Mesothelial cell of epicardium (in vitro differentiated cells): Measurements from ENCODE around the gene PRDM2. TPM values are rescaled to one million over a fixed set of nuclear protein-coding genes. Genes with fewer than 3 reads are reported as not detected.

Experiments used
- DNase-seq, 2 experiments: peaks; one replicate each; pipeline ENCODE4 v3.0.0; 2021; ENCODE audit warnings: low spot score in 2 of 2; ENCODE audit not compliant: unreplicated experiment in 2 of 2
- H3K27ac Mint-ChIP-seq: 2 replicates; pipeline ENCODE4 v1.8.0; 2021; ENCODE audit warnings: mixed read lengths
- H3K27me3 Mint-ChIP-seq: 2 replicates; pipeline ENCODE4 v1.8.0; 2021; ENCODE audit warnings: low read depth, mixed read lengths
- H3K36me3 Mint-ChIP-seq: 2 replicates; pipeline ENCODE4 v1.8.0; 2021; ENCODE audit warnings: mixed read lengths
- H3K4me1 Mint-ChIP-seq: 2 replicates; pipeline ENCODE4 v1.8.0; 2021; ENCODE audit warnings: mixed read lengths
- H3K4me3 Mint-ChIP-seq: 2 replicates; pipeline ENCODE4 v1.8.0; 2021; ENCODE audit warnings: mild to moderate bottlenecking, moderate library complexity, mixed read lengths
- H3K9me3 Mint-ChIP-seq: 2 replicates; pipeline ENCODE4 v1.8.0; 2021; ENCODE audit warnings: mixed read lengths
- total RNA-seq: library from RNA; stranded (reverse); gene quantifications from 3 replicates; pipeline ENCODE4 v1.2.1, GENCODE V29; 2021
- TF ChIP-seq, protein P1 (sequence below): fragments of 200-600 bp; sonication (generic); IDR thresholded peaks from one replicate; pipeline ENCODE4 v1.5.0; 2021; ENCODE audit warnings: antibody characterized with exemption; ENCODE audit not compliant: unreplicated experiment

PRDM2 gene
- total RNA-seq, 1 donor from 2014 or later, result 61.6 TPM

DNA sequence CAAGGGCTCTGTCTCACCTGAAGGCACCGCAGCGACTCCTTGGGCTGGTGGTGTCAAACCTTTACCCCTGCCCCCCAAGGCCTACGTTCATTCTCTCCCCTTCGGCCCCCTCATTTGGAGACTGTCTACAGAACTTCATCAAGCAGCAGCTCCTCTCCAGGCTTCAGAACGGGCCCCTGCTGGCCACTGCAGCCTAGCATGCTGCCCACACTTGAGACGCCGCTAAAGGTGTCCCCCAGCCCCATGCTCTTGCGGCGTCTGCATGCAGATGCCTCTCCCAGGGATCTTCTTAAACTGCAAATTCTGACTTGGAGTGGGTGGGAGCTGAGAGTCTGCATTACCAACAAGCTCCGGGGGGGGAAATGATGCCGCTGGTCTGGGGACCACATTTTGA lies 104.2 kb downstream of the PRDM2 start:
- no peaks in the 10 kb centered on the region for H3K9me3 Mint-ChIP-seq
- no peaks in the 10 kb centered on the region for H3K36me3 Mint-ChIP-seq
- H3K27ac Mint-ChIP-seq, result no peak overlapping the region
- peaks cover 15% of the 10 kb centered on the region for H3K4me1 Mint-ChIP-seq
- H3K27me3 Mint-ChIP-seq, result no peaks in the 10 kb centered on the region
- DNase-seq, result no peak
- H3K4me3 Mint-ChIP-seq, result no peak overlapping the region
- TF ChIP-seq, protein P1, sequence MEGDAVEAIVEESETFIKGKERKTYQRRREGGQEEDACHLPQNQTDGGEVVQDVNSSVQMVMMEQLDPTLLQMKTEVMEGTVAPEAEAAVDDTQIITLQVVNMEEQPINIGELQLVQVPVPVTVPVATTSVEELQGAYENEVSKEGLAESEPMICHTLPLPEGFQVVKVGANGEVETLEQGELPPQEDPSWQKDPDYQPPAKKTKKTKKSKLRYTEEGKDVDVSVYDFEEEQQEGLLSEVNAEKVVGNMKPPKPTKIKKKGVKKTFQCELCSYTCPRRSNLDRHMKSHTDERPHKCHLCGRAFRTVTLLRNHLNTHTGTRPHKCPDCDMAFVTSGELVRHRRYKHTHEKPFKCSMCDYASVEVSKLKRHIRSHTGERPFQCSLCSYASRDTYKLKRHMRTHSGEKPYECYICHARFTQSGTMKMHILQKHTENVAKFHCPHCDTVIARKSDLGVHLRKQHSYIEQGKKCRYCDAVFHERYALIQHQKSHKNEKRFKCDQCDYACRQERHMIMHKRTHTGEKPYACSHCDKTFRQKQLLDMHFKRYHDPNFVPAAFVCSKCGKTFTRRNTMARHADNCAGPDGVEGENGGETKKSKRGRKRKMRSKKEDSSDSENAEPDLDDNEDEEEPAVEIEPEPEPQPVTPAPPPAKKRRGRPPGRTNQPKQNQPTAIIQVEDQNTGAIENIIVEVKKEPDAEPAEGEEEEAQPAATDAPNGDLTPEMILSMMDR, result no peak

DNA sequence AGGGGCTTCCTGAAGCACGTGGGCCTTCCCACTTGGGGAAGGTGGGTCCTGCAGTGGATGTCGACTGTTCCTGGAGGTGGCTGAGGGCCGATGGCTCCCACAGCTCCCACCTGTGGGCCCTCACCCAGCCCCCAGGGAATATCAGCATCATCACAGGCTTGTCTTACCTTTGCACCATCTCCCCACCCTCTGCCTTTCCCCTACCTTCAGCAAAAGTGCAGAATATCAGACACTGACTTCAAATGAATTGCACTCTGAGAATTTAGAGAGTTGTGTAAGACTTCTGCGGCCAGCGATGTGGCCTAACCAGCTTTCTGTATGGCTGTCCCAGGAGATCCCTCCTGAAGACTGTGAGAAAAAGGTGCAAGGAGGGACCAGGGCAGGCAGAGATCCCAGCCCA lies 105.4 kb downstream of the PRDM2 start:
- H3K9me3 Mint-ChIP-seq, result no peaks in the 10 kb centered on the region
- peaks cover 9% of the 10 kb centered on the region for H3K4me1 Mint-ChIP-seq
- H3K27me3 Mint-ChIP-seq, result no peaks in the 10 kb centered on the region
- TF ChIP-seq, protein P1, result no peak
- no peaks in the 10 kb centered on the region for H3K36me3 Mint-ChIP-seq
- no peak overlapping the region for H3K27ac Mint-ChIP-seq
- DNase-seq, result no peak
- H3K4me3 Mint-ChIP-seq, result no peak overlapping the region

DNA sequence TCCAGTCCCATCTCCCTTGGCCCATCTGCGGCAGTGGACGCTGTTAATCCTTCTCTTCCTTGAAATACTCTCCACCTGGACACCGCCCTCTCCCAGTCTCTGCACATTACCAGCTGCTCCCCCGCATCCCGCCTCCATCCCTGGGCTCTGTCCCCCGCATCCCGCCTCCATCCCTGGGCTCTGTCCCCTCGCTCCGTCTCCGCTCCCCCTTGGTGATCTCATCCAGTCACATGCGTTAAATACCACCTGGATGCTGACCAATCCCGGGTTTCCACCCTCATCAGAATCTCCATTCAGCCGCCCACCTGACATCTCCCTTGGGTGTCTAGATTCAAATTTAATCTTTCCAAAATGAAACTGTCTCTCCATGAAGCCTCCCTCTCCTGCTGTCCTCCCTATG lies 106.1 kb downstream of the PRDM2 start:
- H3K36me3 Mint-ChIP-seq, result no peaks in the 10 kb centered on the region
- no peaks in the 10 kb centered on the region for H3K9me3 Mint-ChIP-seq
- H3K27ac Mint-ChIP-seq, result no peak overlapping the region
- no peaks in the 10 kb centered on the region for H3K27me3 Mint-ChIP-seq
- no peak overlapping the region for H3K4me3 Mint-ChIP-seq
- peaks cover 8% of the 10 kb centered on the region for H3K4me1 Mint-ChIP-seq
- no peak for DNase-seq
- TF ChIP-seq, protein P1, result no peak

DNA sequence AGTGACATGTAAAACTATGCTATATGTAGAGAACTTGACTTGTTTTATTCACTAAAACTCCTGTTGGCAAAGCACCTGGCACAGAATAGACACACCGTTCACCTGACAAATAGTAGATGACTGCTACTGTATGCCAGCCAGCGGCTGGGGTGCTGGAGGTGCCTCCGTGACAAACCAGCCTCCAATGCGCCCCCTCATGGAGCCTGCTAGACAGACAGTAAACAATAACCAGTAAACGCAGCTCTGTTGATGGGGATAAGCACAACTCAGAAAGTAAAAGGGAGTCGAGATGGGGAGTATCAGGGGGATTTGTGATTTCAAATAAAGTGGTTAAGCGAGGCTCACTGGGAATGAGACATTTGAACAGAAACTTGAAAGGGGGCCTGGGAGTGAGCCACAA lies 107.2 kb downstream of the PRDM2 start:
- H3K36me3 Mint-ChIP-seq, result no peaks in the 10 kb centered on the region
- TF ChIP-seq, protein P1, result no peak
- H3K27ac Mint-ChIP-seq, result no peak overlapping the region
- H3K27me3 Mint-ChIP-seq, result no peaks in the 10 kb centered on the region
- no peaks in the 10 kb centered on the region for H3K4me1 Mint-ChIP-seq
- H3K9me3 Mint-ChIP-seq, result no peaks in the 10 kb centered on the region
- H3K4me3 Mint-ChIP-seq, result no peak overlapping the region
- DNase-seq, result no peak

DNA sequence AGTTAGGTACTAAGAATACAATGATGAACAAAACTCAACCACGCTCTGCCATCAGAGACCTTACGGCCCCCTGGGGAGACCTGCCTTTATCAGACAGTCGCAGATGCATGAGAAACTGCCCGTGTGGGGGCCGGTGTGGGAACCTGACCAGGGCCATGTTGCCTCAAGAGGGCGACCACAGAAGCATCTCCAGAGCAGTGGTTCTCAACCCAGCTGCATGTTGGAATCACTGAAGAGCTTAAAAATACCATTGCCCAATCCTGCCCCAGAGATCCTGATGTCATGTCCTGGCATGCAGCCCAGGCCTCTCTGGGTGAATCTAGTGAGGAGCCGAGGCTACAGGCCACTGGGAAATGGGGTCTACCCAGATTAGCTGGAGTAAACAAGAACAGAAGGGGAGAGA lies 108.7 kb downstream of the PRDM2 start:
- TF ChIP-seq, protein P1, result no peak

More for the DNA sequence above, 108.7 kb downstream of the PRDM2 start:
- Mint-ChIP-seq H3K27ac (no peak overlapping the region), H3K4me1 (no peaks in the 10 kb centered on the region), H3K27me3 (no peaks in the 10 kb centered on the region), H3K36me3 (no peaks in the 10 kb centered on the region), H3K4me3 (no peak overlapping the region), H3K9me3 (no peaks in the 10 kb centered on the region)
- no peak for DNase-seq
